GM13976 (cell line): Measurements from ENCODE around the gene HLA-F.

Experiments
- DNase-seq: peaks from one replicate; pipeline ENCODE4 v3.0.0; 2012; ENCODE audit warnings: low spot score
- in situ Hi-C: fragments of 300-500 bp; cut with MboI; formaldehyde crosslinking; loops from one replicate; pipeline ENCODE4 v1.12.0; 2022; ENCODE audit warnings: low sequenced_read_pairs, mixed read lengths, inconsistent platforms; ENCODE audit not compliant: unreplicated experiment
- TF ChIP-seq, protein P1 (sequence below): IDR thresholded peaks from 2 replicates; pipeline ENCODE4 v1.5.1; 2012; ENCODE audit warnings: borderline replicate concordance, mild to moderate bottlenecking; ENCODE audit not compliant: insufficient read depth; ENCODE audit errors: extremely low read depth, missing control alignments, control extremely low read depth

HLA-F gene

DNA sequence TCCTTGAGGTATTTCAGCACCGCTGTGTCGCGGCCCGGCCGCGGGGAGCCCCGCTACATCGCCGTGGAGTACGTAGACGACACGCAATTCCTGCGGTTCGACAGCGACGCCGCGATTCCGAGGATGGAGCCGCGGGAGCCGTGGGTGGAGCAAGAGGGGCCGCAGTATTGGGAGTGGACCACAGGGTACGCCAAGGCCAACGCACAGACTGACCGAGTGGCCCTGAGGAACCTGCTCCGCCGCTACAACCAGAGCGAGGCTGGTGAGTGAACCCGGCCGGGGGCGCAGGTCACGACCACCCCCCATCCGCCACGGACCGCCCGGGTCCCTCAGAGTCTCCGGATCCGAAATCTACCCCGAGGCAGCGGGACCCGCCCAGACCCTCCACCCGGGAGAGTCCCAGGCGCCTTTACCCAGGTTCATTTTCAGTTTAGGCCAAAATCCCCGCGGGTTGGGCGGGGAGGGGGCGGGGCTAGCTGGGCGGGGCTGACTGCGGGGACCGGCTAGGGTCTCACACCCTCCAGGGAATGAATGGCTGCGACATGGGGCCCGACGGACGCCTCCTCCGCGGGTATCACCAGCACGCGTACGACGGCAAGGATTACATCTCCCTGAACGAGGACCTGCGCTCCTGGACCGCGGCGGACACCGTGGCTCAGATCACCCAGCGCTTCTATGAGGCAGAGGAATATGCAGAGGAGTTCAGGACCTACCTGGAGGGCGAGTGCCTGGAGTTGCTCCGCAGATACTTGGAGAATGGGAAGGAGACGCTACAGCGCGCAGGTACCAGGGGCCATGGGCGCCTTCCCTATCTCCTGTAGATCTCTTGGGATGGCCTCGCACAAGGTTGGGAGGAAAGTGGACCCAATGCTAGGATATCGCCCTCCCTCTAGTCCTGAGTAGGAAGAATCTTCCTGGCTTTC is 693 bp downstream of the HLA-F start:
- DNase-seq = peak; percentile 88
- in situ Hi-C loops = no loop called here
- TF ChIP-seq, protein P1, sequence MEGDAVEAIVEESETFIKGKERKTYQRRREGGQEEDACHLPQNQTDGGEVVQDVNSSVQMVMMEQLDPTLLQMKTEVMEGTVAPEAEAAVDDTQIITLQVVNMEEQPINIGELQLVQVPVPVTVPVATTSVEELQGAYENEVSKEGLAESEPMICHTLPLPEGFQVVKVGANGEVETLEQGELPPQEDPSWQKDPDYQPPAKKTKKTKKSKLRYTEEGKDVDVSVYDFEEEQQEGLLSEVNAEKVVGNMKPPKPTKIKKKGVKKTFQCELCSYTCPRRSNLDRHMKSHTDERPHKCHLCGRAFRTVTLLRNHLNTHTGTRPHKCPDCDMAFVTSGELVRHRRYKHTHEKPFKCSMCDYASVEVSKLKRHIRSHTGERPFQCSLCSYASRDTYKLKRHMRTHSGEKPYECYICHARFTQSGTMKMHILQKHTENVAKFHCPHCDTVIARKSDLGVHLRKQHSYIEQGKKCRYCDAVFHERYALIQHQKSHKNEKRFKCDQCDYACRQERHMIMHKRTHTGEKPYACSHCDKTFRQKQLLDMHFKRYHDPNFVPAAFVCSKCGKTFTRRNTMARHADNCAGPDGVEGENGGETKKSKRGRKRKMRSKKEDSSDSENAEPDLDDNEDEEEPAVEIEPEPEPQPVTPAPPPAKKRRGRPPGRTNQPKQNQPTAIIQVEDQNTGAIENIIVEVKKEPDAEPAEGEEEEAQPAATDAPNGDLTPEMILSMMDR = no peak

DNA sequence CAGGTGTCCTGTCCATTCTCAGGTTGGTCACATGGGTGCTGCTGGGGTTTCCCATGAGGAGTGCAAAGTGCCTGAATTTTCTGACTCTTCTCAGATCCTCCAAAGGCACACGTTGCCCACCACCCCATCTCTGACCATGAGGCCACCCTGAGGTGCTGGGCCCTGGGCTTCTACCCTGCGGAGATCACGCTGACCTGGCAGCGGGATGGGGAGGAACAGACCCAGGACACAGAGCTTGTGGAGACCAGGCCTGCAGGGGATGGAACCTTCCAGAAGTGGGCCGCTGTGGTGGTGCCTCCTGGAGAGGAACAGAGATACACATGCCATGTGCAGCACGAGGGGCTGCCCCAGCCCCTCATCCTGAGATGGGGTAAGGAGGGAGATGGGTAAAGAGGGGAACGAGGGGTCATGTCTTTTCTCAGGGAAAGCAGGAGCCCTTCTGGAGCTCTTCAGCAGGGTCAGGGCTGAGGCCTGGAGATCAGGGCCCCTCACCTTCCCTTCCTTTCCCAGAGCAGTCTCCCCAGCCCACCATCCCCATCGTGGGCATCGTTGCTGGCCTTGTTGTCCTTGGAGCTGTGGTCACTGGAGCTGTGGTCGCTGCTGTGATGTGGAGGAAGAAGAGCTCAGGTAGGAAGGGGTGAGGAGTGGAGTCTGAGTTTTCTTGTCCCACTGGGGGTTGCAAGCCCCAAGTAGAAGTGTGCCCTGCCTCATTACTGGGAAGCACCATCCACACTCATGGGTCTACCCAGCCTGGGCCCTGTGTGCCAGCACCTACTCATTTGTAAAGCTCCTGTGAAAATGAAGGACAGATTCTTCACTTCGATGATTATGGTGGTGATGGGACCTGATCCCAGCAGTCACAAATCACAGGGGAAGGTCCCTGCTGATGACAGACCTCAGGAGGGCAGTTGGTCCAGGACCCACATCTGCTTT is 2.0 kb downstream of the HLA-F start:
- TF ChIP-seq, protein P1 = no peak
- DNase-seq = no peak
- in situ Hi-C loops = no loop called here

GRCh38 chr6:29726001-29726400 is 2.8 kb downstream of the HLA-F start:
- TF ChIP-seq, protein P1 = no peak
- no peak for DNase-seq
- in situ Hi-C loops = no loop called here

GRCh38 chr6:29726571-29727194 is 3.4 kb downstream of the HLA-F start:
- no peak for DNase-seq
- TF ChIP-seq, protein P1 = no peak
- in situ Hi-C loops = no loop called here

GRCh38 chr6:29727637-29728036 is 4.4 kb downstream of the HLA-F start:
- no peak for DNase-seq
- in situ Hi-C loops = no loop called here
- TF ChIP-seq, protein P1 = no peak
